GM21528 (cell line): ENCODE data around the gene HPCA.

ENCODE experiments used
- ATAC-seq: cut with Tn5 transposase; IDR thresholded peaks from one replicate; pipeline ENCODE4 v1.9.1; 2021; ENCODE audit warnings: mild to moderate bottlenecking, moderate library complexity; ENCODE audit not compliant: unreplicated experiment, low FRiP score

The HPCA gene

GRCh38 chr1:32886004-32886827 lies at the start of gene HPCA:
HPCA (plus strand) TSS chr1:32886491; CDS start chr1:32888899, 2,408 bp downstream.
- ATAC-seq = no peak

- no peak for ATAC-seq
Measured at GRCh38 chr1:32848354-32849063, 37.8 kb upstream of the HPCA start.

GRCh38 chr1:32855861-32856617 lies 30.3 kb upstream of the HPCA start:
- ATAC-seq = no peak

- ATAC-seq = no peak
Measured at GRCh38 chr1:32858136-32858535, 28.2 kb upstream of the HPCA start.

DNA sequence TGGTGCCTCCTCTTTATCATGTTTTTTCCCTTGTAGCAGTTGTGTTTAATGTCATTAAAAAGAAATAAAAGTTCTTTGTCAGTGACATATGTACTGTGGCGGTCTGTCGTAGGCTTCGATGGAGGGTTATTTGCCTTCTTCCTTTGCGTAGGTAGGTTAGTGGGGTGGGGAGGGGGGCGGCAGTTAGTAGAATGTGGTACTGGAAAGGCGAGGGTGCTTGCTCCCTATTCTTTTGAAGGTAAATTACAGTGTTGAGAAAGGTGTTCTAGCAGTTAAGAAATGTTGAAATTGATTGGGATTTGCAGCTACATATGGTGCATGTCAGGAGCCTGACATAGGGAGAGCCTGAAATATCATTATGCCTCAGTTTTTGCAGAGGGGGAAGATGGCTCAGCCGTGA lies 27.5 kb upstream of the HPCA start:
- ATAC-seq = no peak

GRCh38 chr1:32859915-32860314 lies 26.4 kb upstream of the HPCA start:
- ATAC-seq = no peak

DNA sequence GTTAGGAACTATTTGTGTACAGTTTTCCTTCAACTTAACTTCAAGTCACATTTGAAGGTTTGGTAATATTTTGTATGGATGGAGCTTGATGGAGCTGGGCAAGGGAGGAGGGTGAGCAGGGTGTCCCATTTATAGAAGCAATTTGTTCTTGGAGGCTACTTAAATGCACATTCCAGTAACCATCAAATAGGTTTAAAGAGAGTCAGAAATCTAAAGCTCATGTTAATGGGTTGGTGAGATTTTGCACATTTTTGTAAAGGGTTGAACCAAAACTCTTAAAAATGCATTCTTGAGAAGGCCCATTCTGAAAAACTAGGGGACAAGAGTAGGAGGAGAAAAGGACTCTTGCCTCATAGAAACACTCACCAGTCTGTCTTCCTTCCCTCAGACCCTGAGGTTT lies 25.7 kb upstream of the HPCA start:
- ATAC-seq = no peak

GRCh38 chr1:32861904-32862695 lies 24.2 kb upstream of the HPCA start:
- no peak for ATAC-seq

DNA sequence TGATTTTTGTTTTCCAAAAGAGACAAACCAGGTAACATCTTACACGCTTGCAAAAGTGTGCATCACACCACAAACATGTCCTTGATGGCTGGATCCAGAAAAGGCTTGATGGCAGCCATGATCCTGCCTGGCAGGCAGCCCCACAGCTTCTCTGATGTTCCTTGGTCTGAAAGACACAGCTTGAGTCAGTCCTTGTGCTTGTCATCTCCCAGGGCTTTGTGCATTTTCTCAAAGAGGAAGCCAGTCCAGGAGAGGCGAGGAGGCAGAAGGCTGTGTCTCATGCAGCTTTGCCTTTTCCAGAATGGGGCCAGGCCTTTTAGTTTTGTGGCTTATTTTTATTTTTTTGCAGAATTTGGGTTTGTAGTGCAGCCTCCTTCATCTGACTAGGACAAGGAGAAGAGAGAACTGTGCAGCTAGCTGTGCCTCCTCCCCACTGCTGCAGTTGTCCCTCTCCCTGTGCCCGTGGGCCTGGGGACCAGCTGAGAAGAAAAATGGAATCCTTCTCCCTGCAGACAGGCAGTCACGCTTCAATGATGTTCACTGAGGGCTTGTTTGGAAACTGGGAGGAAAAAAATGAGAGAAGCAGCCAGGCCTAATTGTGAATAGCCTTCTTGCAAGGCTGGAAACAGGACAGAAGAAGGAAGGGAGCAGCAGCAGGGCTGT lies 22.9 kb upstream of the HPCA start:
- no peak for ATAC-seq

DNA sequence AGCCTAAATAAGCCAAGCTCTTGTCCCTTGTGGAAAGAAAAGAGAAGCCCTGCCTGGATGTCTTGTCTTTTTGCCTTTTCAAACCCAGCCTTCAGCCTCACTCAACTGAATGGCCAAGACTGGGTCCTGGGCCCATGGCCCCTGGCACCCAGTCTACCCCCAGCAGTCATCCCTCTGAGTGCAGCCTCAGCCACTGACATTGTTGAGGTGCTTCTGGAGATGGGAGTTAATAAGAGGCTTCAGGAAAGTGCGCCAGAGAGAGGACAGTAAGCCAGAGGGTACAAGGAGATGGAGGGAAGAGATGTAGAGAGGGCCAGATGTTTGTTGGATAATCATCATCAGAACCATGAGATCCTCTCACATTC lies 22.4 kb upstream of the HPCA start:
- no peak for ATAC-seq

GRCh38 chr1:32864375-32865019 lies 21.8 kb upstream of the HPCA start:
- no peak for ATAC-seq

DNA sequence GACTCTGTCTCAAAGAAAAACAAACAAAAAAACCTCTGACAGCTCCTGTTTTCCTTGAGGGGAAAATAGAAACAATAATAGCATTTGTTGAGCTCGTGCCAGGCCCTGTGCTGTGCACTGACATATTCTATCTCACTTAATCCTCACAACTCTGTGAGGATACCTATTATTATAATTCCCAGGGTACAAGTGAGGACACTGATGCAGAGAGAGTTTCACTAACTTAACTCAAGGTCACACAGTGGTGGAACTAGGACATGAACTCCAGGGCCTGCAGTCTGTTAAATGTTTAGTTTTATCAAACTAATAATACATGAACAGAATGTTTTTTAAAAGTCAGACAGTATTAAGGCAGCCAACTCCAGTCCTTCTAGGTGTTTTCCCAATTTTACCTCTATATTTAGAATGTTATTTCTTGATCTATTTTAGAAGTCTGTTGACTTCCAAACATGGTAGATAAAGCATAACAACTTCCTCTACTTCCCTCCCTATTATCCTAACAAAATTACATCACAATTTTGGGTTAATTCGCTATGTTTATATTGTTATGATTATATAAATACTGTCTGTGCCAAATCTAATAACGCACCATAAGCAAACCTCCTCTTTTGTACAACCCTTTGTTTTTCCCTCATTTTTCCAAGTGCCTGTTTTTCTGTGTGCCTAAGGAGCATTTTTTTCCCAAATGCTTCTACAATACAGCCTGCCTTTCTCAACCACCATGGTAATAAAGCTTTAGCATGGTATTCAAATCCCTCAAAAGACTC lies 20.5 kb upstream of the HPCA start:
- no peak for ATAC-seq

- no peak for ATAC-seq
Measured at GRCh38 chr1:32867151-32867550, 19.1 kb upstream of the HPCA start.

DNA sequence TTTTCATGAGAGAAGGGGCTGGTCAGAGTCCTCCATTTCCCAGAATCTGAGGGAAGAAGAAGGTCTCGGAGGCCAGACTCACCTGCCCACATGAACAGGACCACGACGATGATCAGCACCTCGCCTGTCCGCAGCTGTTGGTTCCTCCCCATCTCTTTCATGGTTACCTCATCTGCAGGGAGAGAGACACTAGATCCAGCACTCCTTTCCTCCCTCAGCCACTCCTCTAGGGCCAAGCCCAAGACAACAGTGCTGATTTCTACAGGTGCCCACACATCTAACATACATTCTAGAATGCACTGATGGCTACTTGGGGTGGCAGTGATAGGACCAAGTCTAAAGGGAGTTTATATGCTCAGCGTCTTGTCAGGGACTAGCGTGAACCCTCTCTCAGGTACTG lies 18.6 kb upstream of the HPCA start:
- ATAC-seq = no peak

DNA sequence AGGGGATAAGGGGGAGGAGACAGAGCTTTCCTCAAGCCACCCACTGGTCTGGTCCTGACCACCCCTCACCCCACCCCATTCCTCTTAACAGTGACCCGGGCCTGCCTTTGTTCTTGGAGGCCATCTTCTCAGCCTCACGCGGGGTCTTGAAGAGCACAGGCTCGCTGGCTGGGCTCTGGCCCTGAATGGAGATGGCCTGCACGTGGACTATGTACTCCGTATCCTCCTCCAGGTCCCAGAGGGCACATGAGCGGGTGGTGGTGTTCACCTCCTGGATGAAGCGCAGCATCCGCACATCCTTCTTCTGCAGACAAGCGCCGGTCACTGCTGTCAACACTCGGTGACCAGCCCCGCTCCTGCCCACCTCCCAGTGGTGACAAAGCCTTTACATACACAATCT lies 18.2 kb upstream of the HPCA start:
- ATAC-seq = no peak

- no peak for ATAC-seq
Measured at GRCh38 chr1:32868806-32869455, 17.4 kb upstream of the HPCA start.

DNA sequence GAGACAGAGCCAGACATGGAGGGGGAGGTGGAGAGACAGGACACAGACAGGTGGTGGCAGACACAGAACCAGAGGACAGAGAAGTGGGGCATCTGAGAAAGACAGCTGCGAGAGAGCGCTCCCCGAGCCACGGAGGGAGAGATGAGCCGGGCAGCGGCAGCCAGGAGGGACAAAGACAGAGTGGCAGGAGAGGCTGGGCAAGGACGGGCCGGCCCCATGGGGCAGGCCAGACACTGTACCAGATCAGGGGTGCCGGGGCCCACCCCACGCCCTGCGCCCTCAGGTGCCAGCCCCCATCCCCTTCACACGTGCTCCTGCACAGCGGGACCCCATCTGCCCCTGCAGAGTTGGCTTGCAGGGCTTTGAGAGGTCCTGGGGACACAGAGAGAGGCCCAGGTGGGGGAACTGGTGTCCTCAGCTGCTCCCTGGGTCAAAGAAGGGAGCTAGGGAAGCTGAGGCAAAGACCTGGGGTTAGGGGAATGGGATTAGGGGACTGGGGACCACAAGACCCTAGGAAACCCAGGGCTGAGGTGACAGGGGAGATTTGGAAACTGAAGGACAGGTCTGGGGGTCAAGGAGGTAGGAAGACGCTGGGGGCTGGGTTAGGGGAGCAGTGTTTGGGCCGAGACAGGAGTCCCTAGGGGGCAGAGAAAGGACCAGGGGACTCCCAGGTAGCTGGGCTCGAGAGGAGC lies 16.2 kb upstream of the HPCA start:
- no peak for ATAC-seq
